Measurements from ENCODE around the gene QRICH1. TPM values are rescaled to one million over a fixed set of nuclear protein-coding genes. Genes with fewer than 3 reads are reported as not detected.

QRICH1 gene
- total and polyA plus RNA-seq, 2 of the 4 experiments (the other 2 are of a cell fraction): 62.7 to 77.3 TPM

GRCh38 chr3:49030321-49030720 is 63.5 kb downstream of the QRICH1 start:
- Histone ChIP-seq H3K4ac (ENCODE audit: low read depth, low read length) (no peak overlapping the region), H2AK5ac (ENCODE audit: low read depth, low read length) (no peak overlapping the region), H3K9me1 (ENCODE audit: insufficient read depth, low read length) (peaks cover 29% of the 10 kb centered on the region), H4K8ac (ENCODE audit: low read depth in 2 of 2, low read length in 2 of 2) (no peak overlapping the region; a peak in 1 of 4 replicates), H4K5ac (ENCODE audit: low read depth, low read length) (no peak overlapping the region), H3K36me3 (ENCODE audit: control insufficient read depth, insufficient read depth, low read length) (peaks cover 56% of the 10 kb centered on the region), H2AK9ac (replicated peaks; ENCODE audit: low read depth, low read length, poor library complexity) (no peak overlapping the region), H4K20me1 (ENCODE audit: insufficient read depth, low read length) (peaks cover 4% of the 10 kb centered on the region), H2BK15ac (ENCODE audit: low read depth, low read length) (no peak overlapping the region), H3K4me1 (ENCODE audit: control insufficient read depth, insufficient read depth, low read length) (peaks cover 7% of the 10 kb centered on the region), H3K23ac (ENCODE audit: low read depth, low read length) (no peak overlapping the region), H4K91ac (ENCODE audit: insufficient read depth, low read depth, low read length) (no peak overlapping the region), H3K9me3 (ENCODE audit: control insufficient read depth, insufficient read depth, low read length) (no peaks in the 10 kb centered on the region), H3K27me3 (ENCODE audit: control insufficient read depth, insufficient read depth, low read length) (no peaks in the 10 kb centered on the region), H3K4me2 (ENCODE audit: low read depth, low read length) (no peak overlapping the region), H3K18ac (ENCODE audit: low read depth, low read length) (no peak overlapping the region), H3K4me3 (ENCODE audit: insufficient read depth, low read depth, low read length) (no peak overlapping the region), H3K56ac (ENCODE audit: extremely low read depth, insufficient read depth, low read length) (no peak overlapping the region), H2BK20ac (ENCODE audit: low read depth, low read length) (no peak overlapping the region), H2BK120ac (ENCODE audit: low read depth, low read length) (no peak overlapping the region), H2AFZ (replicated peaks; ENCODE audit: low read length, poor library complexity) (no peak overlapping the region), H3K79me1 (ENCODE audit: low read depth in 1 of 2, low read length in 2 of 2) (peaks cover 33 to 62% of the 10 kb centered on the region in 2 experiments), H3K14ac (replicated peaks; ENCODE audit: low read depth, low read length) (no peak overlapping the region), H2BK5ac (ENCODE audit: low read depth, low read length, poor library complexity, severe bottlenecking) (no peak overlapping the region), H3K9ac (ENCODE audit: low read depth, low read length) (no peak overlapping the region), H3K27ac (ENCODE audit: insufficient read depth, low read length) (no peak overlapping the region)
- no CpG with 5 or more reads among the region's 6 CpGs for WGBS, 2 experiments (ENCODE audit: extremely low coverage in 2 of 2, insufficient read length in 1 of 2)
- DNase-seq (no peak), ATAC-seq (ENCODE audit: low read depth) (no peak)
- in situ Hi-C loops (cut with MboI; ENCODE audit: low sequenced_read_pairs): no loop called here
- CTCF ChIA-PET: no interaction called here
- TF ChIP-seq CTCF (conservative IDR thresholded peaks at IDR 0.05; ENCODE audit: low read depth, low read length) (no peak), POLR2A (IDR thresholded peaks at IDR 0.05; ENCODE audit: low read depth, low read length) (no peak), FOS (IDR thresholded peaks at IDR 0.05; ENCODE audit: low read depth, low read length) (no peak), NFE2L2 (IDR thresholded peaks at IDR 0.05; ENCODE audit: low read depth, low read length) (no peak), CEBPB (IDR thresholded peaks at IDR 0.05; ENCODE audit: low read depth, low read length) (no peak), MAZ (IDR thresholded peaks at IDR 0.05; ENCODE audit: borderline replicate concordance, low read depth, low read length) (no peak), BHLHE40 (IDR thresholded peaks at IDR 0.05; ENCODE audit: low read depth, low read length) (no peak), RCOR1 (IDR thresholded peaks at IDR 0.05; ENCODE audit: insufficient replicate concordance, low read length) (no peak), CHD1 (IDR thresholded peaks at IDR 0.05; ENCODE audit: low read depth, low read length) (no peak)
- TF ChIP-seq, protein P1, sequence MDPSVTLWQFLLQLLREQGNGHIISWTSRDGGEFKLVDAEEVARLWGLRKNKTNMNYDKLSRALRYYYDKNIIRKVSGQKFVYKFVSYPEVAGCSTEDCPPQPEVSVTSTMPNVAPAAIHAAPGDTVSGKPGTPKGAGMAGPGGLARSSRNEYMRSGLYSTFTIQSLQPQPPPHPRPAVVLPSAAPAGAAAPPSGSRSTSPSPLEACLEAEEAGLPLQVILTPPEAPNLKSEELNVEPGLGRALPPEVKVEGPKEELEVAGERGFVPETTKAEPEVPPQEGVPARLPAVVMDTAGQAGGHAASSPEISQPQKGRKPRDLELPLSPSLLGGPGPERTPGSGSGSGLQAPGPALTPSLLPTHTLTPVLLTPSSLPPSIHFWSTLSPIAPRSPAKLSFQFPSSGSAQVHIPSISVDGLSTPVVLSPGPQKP (IDR thresholded peaks at IDR 0.05; ENCODE audit: borderline replicate concordance, low read depth, low read length): no peak
- TF ChIP-seq, protein P2, sequence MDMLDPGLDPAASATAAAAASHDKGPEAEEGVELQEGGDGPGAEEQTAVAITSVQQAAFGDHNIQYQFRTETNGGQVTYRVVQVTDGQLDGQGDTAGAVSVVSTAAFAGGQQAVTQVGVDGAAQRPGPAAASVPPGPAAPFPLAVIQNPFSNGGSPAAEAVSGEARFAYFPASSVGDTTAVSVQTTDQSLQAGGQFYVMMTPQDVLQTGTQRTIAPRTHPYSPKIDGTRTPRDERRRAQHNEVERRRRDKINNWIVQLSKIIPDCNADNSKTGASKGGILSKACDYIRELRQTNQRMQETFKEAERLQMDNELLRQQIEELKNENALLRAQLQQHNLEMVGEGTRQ (IDR thresholded peaks at IDR 0.05; ENCODE audit: low read depth, low read length): no peak
- no TSS peak for BruUV-seq (replicated peaks)
- dilution Hi-C loops (cut with HindIII; ENCODE audit: low sequenced_read_pairs, unreplicated experiment): no loop called here
- POLR2A ChIA-PET (ENCODE audit: unreplicated experiment): no interaction called here
- intact Hi-C loops (cut with micrococcal nuclease): no loop called here
